HEK293T (cell line): ENCODE measurements around the gene CSTPP1.
"Not testable (repeated sequence)": the region's sequence is repeated elsewhere in the genome, so short reads cannot be mapped to it uniquely, and the experiment has no call there.

Experiments
- CTCF ChIA-PET: fragments of 350-600 bp; formaldehyde crosslinking; extraction: SDS; loops from one replicate; lab custom pipeline; 2021; ENCODE audit warnings: antibody characterized with exemption, inconsistent platforms; lab: Yijun Ruan, JAX
- POLR2A ChIA-PET: fragments of 350-600 bp; formaldehyde crosslinking; extraction: SDS; loops from one replicate; lab custom pipeline; 2020; ENCODE audit warnings: antibody characterized with exemption, inconsistent platforms; lab: Yijun Ruan, JAX
- DNase-seq: peaks from one replicate; pipeline ENCODE4 v3.0.0; 2012; ENCODE audit warnings: mixed read lengths; ENCODE audit errors: extremely low spot score
- ARNT ChIP-seq: fragments of 450-650 bp; IDR thresholded peaks from 2 replicates; pipeline ENCODE4 v1.6.1; 2017; ENCODE audit warnings: mild to moderate bottlenecking
- BHLHE40 ChIP-seq: fragments of 450-650 bp; IDR thresholded peaks from 2 replicates; pipeline ENCODE4 v1.6.1; 2016; ENCODE audit warnings: mild to moderate bottlenecking, moderate library complexity, borderline replicate concordance
- CTBP1 ChIP-seq: fragments of 450-650 bp; IDR thresholded peaks from 2 replicates; pipeline ENCODE4 v1.6.1; 2016; ENCODE audit warnings: borderline replicate concordance
- ELF4 ChIP-seq: fragments of 450-650 bp; IDR thresholded peaks from 2 replicates; pipeline ENCODE4 v1.6.1; 2017; ENCODE audit warnings: antibody characterized with exemption
- FOXA1 ChIP-seq: fragments of 450-650 bp; IDR thresholded peaks from 2 replicates; pipeline ENCODE4 v1.6.1; 2016; ENCODE audit warnings: mild to moderate bottlenecking
- FOXK2 ChIP-seq: fragments of 450-650 bp; IDR thresholded peaks from 2 replicates; pipeline ENCODE4 v1.6.1; 2016; ENCODE audit warnings: mild to moderate bottlenecking
- FOXM1 ChIP-seq: fragments of 450-650 bp; IDR thresholded peaks from 2 replicates; pipeline ENCODE4 v1.6.1; 2017; ENCODE audit warnings: mild to moderate bottlenecking, borderline replicate concordance
- HDGF ChIP-seq: fragments of 450-650 bp; IDR thresholded peaks from 2 replicates; pipeline ENCODE4 v1.6.1; 2017; ENCODE audit warnings: antibody characterized with exemption, borderline replicate concordance
- L3MBTL2 ChIP-seq: fragments of 450-650 bp; conservative IDR thresholded peaks from 2 replicates; pipeline ENCODE4 v1.6.1; 2016; ENCODE audit warnings: mild to moderate bottlenecking
- LEF1 ChIP-seq: fragments of 450-650 bp; IDR thresholded peaks from 2 replicates; pipeline ENCODE4 v1.6.1; 2017; ENCODE audit warnings: mild to moderate bottlenecking, borderline replicate concordance
- NFRKB ChIP-seq: fragments of 450-650 bp; IDR thresholded peaks from 2 replicates; pipeline ENCODE4 v1.6.1; 2016; ENCODE audit warnings: mild to moderate bottlenecking, moderate library complexity
- SP1 ChIP-seq: fragments of 450-650 bp; IDR thresholded peaks from 2 replicates; pipeline ENCODE4 v1.6.1; 2017
- SUZ12 ChIP-seq: fragments of 450-650 bp; IDR thresholded peaks from 2 replicates; pipeline ENCODE4 v1.6.1; 2016; ENCODE audit warnings: mild to moderate bottlenecking
- TARDBP ChIP-seq: fragments of 450-650 bp; IDR thresholded peaks from 2 replicates; pipeline ENCODE4 v1.6.1; 2016
- ZNF384 ChIP-seq: fragments of 450-650 bp; IDR thresholded peaks from 2 replicates; pipeline ENCODE4 v1.6.1; 2016
- TF ChIP-seq, protein P1 (sequence below): fragments of 450-650 bp; IDR thresholded peaks from 2 replicates; pipeline ENCODE4 v1.6.1; 2016

Gene CSTPP1

GRCh38 chr11:47192111-47192510, 255.6 kb downstream of the CSTPP1 start:
- DNase-seq: no peak
- TF ChIP-seq, protein P1, sequence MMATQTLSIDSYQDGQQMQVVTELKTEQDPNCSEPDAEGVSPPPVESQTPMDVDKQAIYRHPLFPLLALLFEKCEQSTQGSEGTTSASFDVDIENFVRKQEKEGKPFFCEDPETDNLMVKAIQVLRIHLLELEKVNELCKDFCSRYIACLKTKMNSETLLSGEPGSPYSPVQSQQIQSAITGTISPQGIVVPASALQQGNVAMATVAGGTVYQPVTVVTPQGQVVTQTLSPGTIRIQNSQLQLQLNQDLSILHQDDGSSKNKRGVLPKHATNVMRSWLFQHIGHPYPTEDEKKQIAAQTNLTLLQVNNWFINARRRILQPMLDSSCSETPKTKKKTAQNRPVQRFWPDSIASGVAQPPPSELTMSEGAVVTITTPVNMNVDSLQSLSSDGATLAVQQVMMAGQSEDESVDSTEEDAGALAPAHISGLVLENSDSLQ: no peak
- TF ChIP-seq L3MBTL2 (no peak), FOXA1 (no peak), FOXM1 (no peak), BHLHE40 (no peak), ARNT (no peak), TARDBP (no peak)
- ChIA-PET POLR2A (interaction anchor here (1.0 kb wide), 1 partner anchor 22 kb away, joined by 4 read pairs; the partner anchor contains the start of gene DDB2), CTCF (no interaction called here)

DNA sequence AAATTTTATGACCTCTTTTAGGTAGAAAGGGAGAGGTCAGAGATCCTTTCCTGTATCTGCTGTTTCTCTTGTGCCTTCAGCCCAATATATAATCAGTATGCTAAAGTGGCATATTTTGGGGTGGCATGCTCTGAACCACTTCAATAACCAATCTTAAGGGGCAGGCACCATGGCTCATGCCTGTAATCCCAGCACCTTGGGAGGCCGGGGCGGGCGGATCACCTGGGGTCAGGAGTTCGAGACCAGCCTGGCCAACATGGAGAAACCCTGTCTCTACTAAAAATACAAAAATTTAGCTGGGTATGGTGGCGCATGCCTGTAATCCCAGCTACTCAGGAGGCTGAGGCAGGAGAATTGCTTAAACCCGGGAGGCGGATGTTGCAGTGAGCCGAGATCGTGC, 261.6 kb downstream of the CSTPP1 start:
- CTCF ChIA-PET, DNase-seq, POLR2A ChIA-PET: not testable (repeated sequence)

DNA sequence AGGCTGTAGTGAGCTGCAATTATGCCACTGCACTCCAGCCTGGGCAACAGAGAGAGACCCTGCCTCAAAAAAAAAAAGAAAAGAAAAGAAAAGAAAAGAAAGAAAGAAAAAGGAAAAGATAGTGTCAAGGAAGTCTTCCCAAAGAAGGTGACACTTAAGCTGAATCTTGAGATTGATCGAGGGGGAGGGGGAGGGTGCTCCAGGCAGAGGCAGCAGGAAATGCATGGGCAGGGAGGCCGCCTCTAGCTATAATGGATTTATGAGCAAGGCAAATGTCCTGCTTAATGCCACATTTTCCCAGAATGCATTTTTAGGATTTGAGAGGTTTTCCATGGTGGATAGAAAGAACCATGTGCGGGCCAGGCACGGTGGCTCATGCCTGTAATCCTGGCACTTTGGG, 264.5 kb downstream of the CSTPP1 start:
- TF ChIP-seq FOXK2: no peak
- TF ChIP-seq ELF4: no peak
- no peak for TF ChIP-seq NFRKB
- no peak for TF ChIP-seq L3MBTL2
- no peak for TF ChIP-seq BHLHE40
- no peak for TF ChIP-seq SUZ12
- ChIA-PET POLR2A (interaction anchor here (7.2 kb wide), 1 partner anchor 14 kb away, joined by 60 read pairs; the partner anchor contains the start of gene DDB2), CTCF (no interaction called here)
- no peak for DNase-seq

- POLR2A ChIA-PET: interaction anchor here (7.2 kb wide), 1 partner anchor 13 kb away, joined by 60 read pairs; the partner anchor contains the start of gene DDB2
- CTCF ChIA-PET: interaction anchor here (0.9 kb wide), 1 partner anchor 152 kb away, joined by 3 read pairs; no protein-coding TSS in a partner anchor
- TF ChIP-seq HDGF (no peak), ZNF384 (no peak), FOXM1 (no peak), TARDBP (no peak), FOXA1 (no peak), NFRKB (no peak), FOXK2 (no peak), LEF1 (no peak)
- DNase-seq: no peak
These were observed 266.0 kb downstream of the CSTPP1 start for GRCh38 chr11:47202576-47202975.

DNA sequence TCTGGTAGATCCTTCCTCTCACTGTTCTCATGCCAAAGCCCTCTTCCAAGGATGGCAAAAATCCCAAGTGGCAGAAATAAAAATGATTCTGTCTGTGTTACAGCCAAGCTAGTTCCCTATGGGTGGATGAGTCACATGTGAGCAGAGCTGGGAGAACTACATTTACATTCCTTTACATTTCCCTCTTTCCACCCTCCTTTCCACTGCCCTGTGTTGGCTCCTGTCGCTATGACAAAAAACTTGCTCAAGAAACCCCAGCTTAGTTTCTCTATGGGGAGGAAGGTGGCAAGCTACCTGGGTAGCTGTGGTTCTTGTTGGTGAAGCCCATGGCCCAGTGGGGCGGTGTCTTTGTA, 268.1 kb downstream of the CSTPP1 start:
- TF ChIP-seq FOXM1: no peak
- TF ChIP-seq L3MBTL2: no peak
- no peak for TF ChIP-seq ZNF384
- no peak for TF ChIP-seq SP1
- no peak for TF ChIP-seq NFRKB
- no peak for TF ChIP-seq FOXK2
- TF ChIP-seq, protein P1: no peak
- TF ChIP-seq HDGF: no peak
- ChIA-PET POLR2A (interaction anchor here (1.1 to 7.2 kb wide), 2 partner anchors 11 to 12 kb away, joined by 3 to 60 read pairs; partner anchors contain the start of gene DDB2), CTCF (no interaction called here)
- peak; percentile 4 for DNase-seq

DNA sequence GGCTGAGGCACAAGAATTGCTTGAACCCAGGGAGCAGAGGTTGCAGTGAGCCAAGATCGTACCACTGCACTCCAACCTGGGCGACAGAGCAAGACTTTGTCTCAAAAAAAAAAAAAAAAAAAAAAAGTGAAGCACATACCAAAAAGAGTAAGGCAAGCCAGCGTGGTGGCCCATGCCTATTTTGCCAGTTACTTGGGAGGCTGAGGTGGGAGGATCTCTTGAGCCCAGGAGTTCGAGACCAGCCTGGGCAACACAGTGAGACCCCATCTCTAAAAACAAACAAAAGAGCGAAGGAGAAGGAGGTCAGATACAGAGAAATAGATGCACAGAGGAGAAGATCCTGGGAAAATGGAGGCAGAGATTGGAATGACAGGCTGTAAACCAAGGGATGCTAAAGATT, 270.0 kb downstream of the CSTPP1 start:
- CTCF ChIA-PET, DNase-seq: not testable (repeated sequence)
- POLR2A ChIA-PET: interaction anchor here (7.2 kb wide), 1 partner anchor 9 kb away, joined by 60 read pairs; the partner anchor contains the start of gene DDB2

GRCh38 chr11:47207459-47207858, 270.9 kb downstream of the CSTPP1 start:
- TF ChIP-seq CTBP1: no peak
- TF ChIP-seq, protein P1: no peak
- TF ChIP-seq LEF1: no peak
- TF ChIP-seq ELF4: no peak
- TF ChIP-seq BHLHE40: no peak
- no peak for TF ChIP-seq TARDBP
- no peak for TF ChIP-seq FOXK2
- TF ChIP-seq SP1: no peak
- TF ChIP-seq ARNT: no peak
- no peak for TF ChIP-seq NFRKB
- TF ChIP-seq ZNF384: no peak
- TF ChIP-seq SUZ12: no peak
- no peak for TF ChIP-seq FOXA1
- TF ChIP-seq L3MBTL2: no peak
- no peak for TF ChIP-seq HDGF
- TF ChIP-seq FOXM1: no peak
- POLR2A ChIA-PET: no interaction called here
- DNase-seq: no peak
- CTCF ChIA-PET: no interaction called here

GRCh38 chr11:47208008-47208552, 271.5 kb downstream of the CSTPP1 start:
- CTCF ChIA-PET, POLR2A ChIA-PET, DNase-seq: not testable (repeated sequence)
